NT2/D1 (cell line): ENCODE results near the gene PALM.

Experiments
- DNase-seq: peaks from one replicate; pipeline ENCODE4 v3.0.0-alpha.2; 2011; ENCODE audit warnings: low read depth, low spot score
- H3K27me3 ChIP-seq: 2 replicates; pipeline ENCODE4 v1.6.0; 2011; ENCODE audit warnings: mild to moderate bottlenecking; ENCODE audit not compliant: insufficient read length, insufficient read depth
- H3K36me3 ChIP-seq: 2 replicates; pipeline ENCODE4 v1.6.1; 2011; ENCODE audit warnings: mild to moderate bottlenecking, low read length, mixed read lengths; ENCODE audit not compliant: insufficient read depth, insufficient read length
- H3K4me1 ChIP-seq: 2 replicates; pipeline ENCODE4 v1.5.1; 2011; ENCODE audit not compliant: insufficient read depth, insufficient read length
- H3K4me3 ChIP-seq: 2 replicates; pipeline ENCODE4 v1.5.1; 2011; ENCODE audit warnings: low read depth; ENCODE audit not compliant: insufficient read length
- H3K9ac ChIP-seq: 2 replicates; pipeline ENCODE4 v1.6.0; 2011; ENCODE audit warnings: low read depth; ENCODE audit not compliant: insufficient read length
- H3K9me3 ChIP-seq: 2 replicates; pipeline ENCODE4 v1.5.1; 2011; ENCODE audit warnings: mild to moderate bottlenecking, low read length; ENCODE audit not compliant: insufficient read depth
- SUZ12 ChIP-seq: IDR thresholded peaks from 2 replicates; pipeline ENCODE4 v1.6.1; 2011; ENCODE audit not compliant: insufficient read length, insufficient read depth; ENCODE audit errors: extremely low read depth
- YY1 ChIP-seq: IDR thresholded peaks from 2 replicates; pipeline ENCODE4 v1.6.1; 2011; ENCODE audit not compliant: insufficient read length, insufficient read depth
- ZNF274 ChIP-seq: IDR thresholded peaks from 2 replicates; pipeline ENCODE4 v1.6.1; 2011; ENCODE audit warnings: mild to moderate bottlenecking, low read depth, low read length

Gene PALM

DNA sequence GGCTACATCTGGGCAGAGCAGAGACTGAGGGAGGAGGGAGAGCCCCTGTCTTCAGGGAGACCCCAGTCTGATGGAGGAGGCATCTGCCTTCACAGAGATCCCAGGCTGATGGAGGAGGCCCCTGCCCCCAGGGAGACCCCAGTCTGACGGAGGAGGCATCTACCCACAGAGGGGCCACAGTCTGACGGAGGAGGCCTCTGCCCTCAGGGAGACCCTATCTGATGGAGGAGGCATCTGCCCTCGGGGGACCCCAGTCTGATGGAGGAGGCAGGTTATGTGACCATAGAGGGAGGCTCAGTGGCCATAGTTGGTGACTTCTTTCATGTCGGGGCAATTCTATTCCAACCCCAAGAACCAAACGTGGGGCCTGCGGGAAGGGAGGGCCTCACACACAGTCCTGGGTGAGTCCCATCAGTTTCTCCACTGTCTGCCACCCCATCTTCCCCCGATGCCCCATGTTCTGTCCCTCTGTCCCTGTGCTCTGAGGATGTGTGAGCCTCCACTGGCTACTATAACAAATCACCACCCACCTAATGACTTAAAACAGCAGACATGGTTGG, 56.5 kb downstream of the PALM start:
- no peaks in the 10 kb centered on the region; the same call in 1 of the 2 replicates for H3K9me3 ChIP-seq
- no peak for TF ChIP-seq YY1
- H3K27me3 ChIP-seq, result no peaks in the 10 kb centered on the region
- H3K36me3 ChIP-seq, result no peaks in the 10 kb centered on the region
- H3K9ac ChIP-seq, result no peak overlapping the region
- H3K4me3 ChIP-seq, result no peak overlapping the region
- no peak for DNase-seq
- H3K4me1 ChIP-seq, result no peaks in the 10 kb centered on the region

GRCh38 chr19:768424-768823, 59.7 kb downstream of the PALM start:
- H3K36me3 ChIP-seq, result no peaks in the 10 kb centered on the region
- no peak for DNase-seq
- H3K9ac ChIP-seq, result peak overlapping the region; percentile 17
- H3K9me3 ChIP-seq, result no peaks in the 10 kb centered on the region
- H3K27me3 ChIP-seq, result no peaks in the 10 kb centered on the region
- no peak overlapping the region for H3K4me3 ChIP-seq
- TF ChIP-seq ZNF274 (no peak), SUZ12 (no peak), YY1 (no peak)
- H3K4me1 ChIP-seq, result peaks cover 5% of the 10 kb centered on the region

- DNase-seq, result no peak
- TF ChIP-seq ZNF274 (no peak), SUZ12 (no peak), YY1 (no peak)
- H3K4me3 ChIP-seq, result no peak overlapping the region
- peaks cover 5% of the 10 kb centered on the region for H3K4me1 ChIP-seq
- no peaks in the 10 kb centered on the region for H3K36me3 ChIP-seq
- no peak overlapping the region for H3K9ac ChIP-seq
- H3K27me3 ChIP-seq, result no peaks in the 10 kb centered on the region
- H3K9me3 ChIP-seq, result no peaks in the 10 kb centered on the region
Observed at GRCh38 chr19:769616-770015, 60.9 kb downstream of the PALM start.

- H3K27me3 ChIP-seq, result no peaks in the 10 kb centered on the region
- peaks cover 5% of the 10 kb centered on the region for H3K4me1 ChIP-seq
- no peaks in the 10 kb centered on the region for H3K36me3 ChIP-seq
- H3K9me3 ChIP-seq, result no peaks in the 10 kb centered on the region
- H3K9ac ChIP-seq, result no peak overlapping the region
- no peak for DNase-seq
- TF ChIP-seq SUZ12 (no peak), ZNF274 (no peak), YY1 (no peak)
- no peak overlapping the region for H3K4me3 ChIP-seq
Observed at GRCh38 chr19:771332-771785, 62.6 kb downstream of the PALM start.

GRCh38 chr19:772063-772462, 63.3 kb downstream of the PALM start:
- no peak for DNase-seq
- no peaks in the 10 kb centered on the region for H3K36me3 ChIP-seq

DNA sequence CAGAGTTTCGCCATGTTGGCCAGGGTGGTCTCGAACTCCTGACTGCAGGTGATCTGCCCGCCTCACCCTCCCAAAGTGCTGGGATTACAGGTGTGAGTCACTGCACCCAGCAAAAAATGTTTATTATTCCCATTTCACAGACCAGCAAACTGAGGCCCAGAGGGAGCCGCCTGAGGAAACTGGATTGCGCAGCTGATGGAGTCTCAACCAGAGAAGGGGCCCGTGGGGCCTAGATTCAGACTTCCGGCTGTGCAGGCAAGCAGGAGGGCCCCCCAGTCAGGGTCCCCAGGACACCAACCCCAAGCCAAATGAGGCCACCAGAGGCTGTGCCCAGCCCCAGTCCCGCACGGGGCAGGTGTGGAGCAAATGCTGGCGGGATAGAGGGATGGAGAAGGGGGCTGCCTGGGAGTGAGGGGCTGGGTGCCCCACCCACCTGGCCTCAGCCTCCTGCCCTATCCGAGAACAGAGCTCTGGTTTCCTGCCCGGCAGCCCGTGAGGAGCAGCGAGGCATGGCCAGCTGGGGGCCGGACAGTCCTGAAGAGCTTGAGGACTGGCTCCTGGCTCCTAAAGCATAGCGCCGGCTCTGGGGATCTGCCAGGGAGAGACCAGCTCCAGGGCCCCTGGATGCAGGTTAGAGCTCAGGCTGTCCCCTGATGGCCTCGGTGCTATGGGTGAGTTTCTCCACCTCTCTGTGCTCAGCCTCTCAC, 64.1 kb downstream of the PALM start:
- no peak for TF ChIP-seq ZNF274
- TF ChIP-seq SUZ12, result no peak
- TF ChIP-seq YY1, result no peak
- H3K9ac ChIP-seq, result peak overlapping the region; percentile 36
- DNase-seq, result no peak
- no peaks in the 10 kb centered on the region for H3K27me3 ChIP-seq
- H3K4me1 ChIP-seq, result peaks cover 5% of the 10 kb centered on the region
- H3K36me3 ChIP-seq, result no peaks in the 10 kb centered on the region
- no peaks in the 10 kb centered on the region for H3K9me3 ChIP-seq
- H3K4me3 ChIP-seq, result no peak overlapping the region

More at GRCh38 chr19:772063-772462, 63.3 kb downstream of the PALM start:
- H3K27me3 ChIP-seq, result no peaks in the 10 kb centered on the region
- H3K4me3 ChIP-seq, result no peak overlapping the region
- H3K9me3 ChIP-seq, result no peaks in the 10 kb centered on the region
- H3K4me1 ChIP-seq, result peaks cover 5% of the 10 kb centered on the region
- no peak for TF ChIP-seq ZNF274
- TF ChIP-seq YY1, result no peak
- no peak for TF ChIP-seq SUZ12
- no peak overlapping the region for H3K9ac ChIP-seq

- no peak overlapping the region for H3K4me3 ChIP-seq
- H3K27me3 ChIP-seq, result no peaks in the 10 kb centered on the region
- no peak for DNase-seq
- no peaks in the 10 kb centered on the region for H3K9me3 ChIP-seq
- no peak overlapping the region for H3K9ac ChIP-seq
- peaks cover 4% of the 10 kb centered on the region for H3K36me3 ChIP-seq
- TF ChIP-seq SUZ12 (no peak), YY1 (no peak), ZNF274 (no peak)
- H3K4me1 ChIP-seq, result peaks cover 8% of the 10 kb centered on the region
Observed at GRCh38 chr19:776549-776948, 67.8 kb downstream of the PALM start.
